Ectodermal cell (in vitro differentiated cells): ENCODE results near the gene TECPR1.

Experiments
- H3K27ac ChIP-seq: 2 replicates; pipeline ENCODE4 v1.7.0; 2013; ENCODE audit warnings: mild to moderate bottlenecking, low read depth, low read length; ENCODE audit not compliant: insufficient read depth, poor library complexity, severe bottlenecking
- H3K27me3 ChIP-seq: 2 replicates; pipeline ENCODE4 v1.7.0; 2013; ENCODE audit warnings: mild to moderate bottlenecking, low read length; ENCODE audit not compliant: insufficient read depth, control insufficient read depth, poor library complexity, severe bottlenecking
- H3K36me3 ChIP-seq: one replicate; pipeline ENCODE4 v1.7.0; 2013; ENCODE audit warnings: low read length; ENCODE audit not compliant: control insufficient read depth, insufficient read depth
- H3K4me1 ChIP-seq: one replicate; pipeline ENCODE4 v1.7.0; 2013; ENCODE audit warnings: low read length; ENCODE audit not compliant: control insufficient read depth, insufficient read depth
- H3K4me3 ChIP-seq: 2 replicates; pipeline ENCODE4 v1.7.0; 2013; ENCODE audit warnings: low read depth, low read length, control low read depth; ENCODE audit not compliant: insufficient read depth
- H3K9me3 ChIP-seq: 2 replicates; pipeline ENCODE4 v1.7.0; 2013; ENCODE audit warnings: mild to moderate bottlenecking, low read length, moderate library complexity; ENCODE audit not compliant: control insufficient read depth
- WGBS, 2 experiments: methylation state at CpG; one replicate each; pipeline ENCODE4 v1.1.7; 2013; ENCODE audit warnings: missing lambda C conversion rate in 2 of 2; 5-methylcytosine and 5-hydroxymethylcytosine counted together

Gene TECPR1

DNA sequence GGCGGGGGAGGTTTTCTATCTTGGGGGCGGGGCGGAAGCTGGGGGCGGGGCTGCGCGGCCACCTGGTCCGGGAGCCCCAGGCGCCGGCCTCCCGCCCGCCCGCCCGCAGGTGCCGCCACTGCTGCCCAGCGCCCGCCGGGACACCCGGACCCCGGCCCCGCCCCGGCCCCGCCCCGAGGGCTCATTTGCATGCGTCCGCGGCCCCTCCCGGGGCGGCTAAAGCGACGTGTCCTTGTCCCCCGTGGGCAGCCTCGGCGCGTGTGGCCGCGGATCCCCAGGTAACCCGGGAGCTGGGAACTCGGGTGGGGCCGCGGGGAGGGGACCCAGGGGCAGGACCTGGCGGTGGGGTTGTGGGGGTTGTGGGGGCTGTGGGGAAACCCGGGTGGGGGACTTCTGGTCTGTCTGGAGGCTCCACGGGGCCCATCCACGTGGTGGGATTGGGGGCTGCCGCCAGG is 40.8 kb downstream of the TECPR1 start, which contains the start of gene BHLHA15:
TSS of gene BHLHA15 (plus strand) at position 219 of the 455 bp plus-strand sequence. CDS start 871 bp downstream, outside the sequence.
- Histone ChIP-seq H3K36me3 (no peaks in the 10 kb centered on the region), H3K9me3 (no peaks in the 10 kb centered on the region), H3K27me3 (no peaks in the 10 kb centered on the region), H3K4me3 (peak within 1 kb of the TSS; percentile 4), H3K4me1 (peaks cover 5% of the 10 kb centered on the region), H3K27ac (no peak within 1 kb of the TSS)
- WGBS, 2 experiments, result 6% methylated on average over 44 to 45 of the region's 45 CpGs

- Histone ChIP-seq H3K27me3 (no peaks in the 10 kb centered on the region), H3K27ac (no peak overlapping the region), H3K4me1 (peaks cover 5% of the 10 kb centered on the region), H3K4me3 (peak overlapping the region; percentile 4), H3K9me3 (no peaks in the 10 kb centered on the region), H3K36me3 (no peaks in the 10 kb centered on the region)
- WGBS, 2 experiments, result 4 to 6% methylated on average over 34 to 39 of the region's 49 CpGs
These were observed 41.4 kb downstream of the TECPR1 start for GRCh38 chr7:98210513-98211220.

DNA sequence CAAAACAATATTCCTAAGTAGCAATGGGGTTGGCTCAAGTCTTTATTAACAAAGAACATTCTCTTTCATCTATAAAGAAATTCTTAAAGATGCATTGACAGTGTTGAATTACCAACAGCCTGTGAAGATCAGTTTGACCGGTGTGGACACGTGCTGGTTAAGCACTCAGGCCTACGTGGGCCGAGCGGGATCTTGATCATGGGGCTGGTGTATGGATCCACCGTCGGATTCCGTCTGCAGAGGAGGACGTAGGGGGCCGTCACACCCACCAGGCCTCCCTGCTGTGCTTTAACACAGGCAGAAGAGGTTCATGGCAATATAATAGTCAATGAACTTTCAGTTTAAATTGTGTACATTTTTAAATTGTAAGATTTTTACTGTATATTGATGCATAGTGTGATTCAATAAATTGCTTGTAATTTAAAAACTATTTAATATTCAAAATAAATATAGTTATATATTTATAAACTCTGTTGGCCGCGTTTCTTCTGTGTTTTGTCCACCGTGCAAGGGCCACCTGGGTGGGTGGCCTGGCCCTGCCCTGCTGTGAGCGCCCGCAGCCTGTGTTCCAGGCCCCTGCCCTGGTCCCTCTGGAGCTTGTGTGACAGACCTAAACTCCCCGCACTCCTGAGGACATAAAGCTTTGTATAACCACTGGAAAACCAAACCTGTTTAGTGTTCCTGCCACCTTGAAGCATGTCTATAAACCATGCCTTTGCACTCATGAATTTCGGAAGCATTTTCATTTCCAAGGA is 42.7 kb downstream of the TECPR1 start:
- Histone ChIP-seq H3K36me3 (no peaks in the 10 kb centered on the region), H3K4me3 (no peak overlapping the region), H3K9me3 (no peaks in the 10 kb centered on the region), H3K27ac (no peak overlapping the region), H3K27me3 (no peaks in the 10 kb centered on the region), H3K4me1 (peaks cover 5% of the 10 kb centered on the region)
- 90 to 96% methylated on average over 17 of the region's 17 CpGs for WGBS, 2 experiments

DNA sequence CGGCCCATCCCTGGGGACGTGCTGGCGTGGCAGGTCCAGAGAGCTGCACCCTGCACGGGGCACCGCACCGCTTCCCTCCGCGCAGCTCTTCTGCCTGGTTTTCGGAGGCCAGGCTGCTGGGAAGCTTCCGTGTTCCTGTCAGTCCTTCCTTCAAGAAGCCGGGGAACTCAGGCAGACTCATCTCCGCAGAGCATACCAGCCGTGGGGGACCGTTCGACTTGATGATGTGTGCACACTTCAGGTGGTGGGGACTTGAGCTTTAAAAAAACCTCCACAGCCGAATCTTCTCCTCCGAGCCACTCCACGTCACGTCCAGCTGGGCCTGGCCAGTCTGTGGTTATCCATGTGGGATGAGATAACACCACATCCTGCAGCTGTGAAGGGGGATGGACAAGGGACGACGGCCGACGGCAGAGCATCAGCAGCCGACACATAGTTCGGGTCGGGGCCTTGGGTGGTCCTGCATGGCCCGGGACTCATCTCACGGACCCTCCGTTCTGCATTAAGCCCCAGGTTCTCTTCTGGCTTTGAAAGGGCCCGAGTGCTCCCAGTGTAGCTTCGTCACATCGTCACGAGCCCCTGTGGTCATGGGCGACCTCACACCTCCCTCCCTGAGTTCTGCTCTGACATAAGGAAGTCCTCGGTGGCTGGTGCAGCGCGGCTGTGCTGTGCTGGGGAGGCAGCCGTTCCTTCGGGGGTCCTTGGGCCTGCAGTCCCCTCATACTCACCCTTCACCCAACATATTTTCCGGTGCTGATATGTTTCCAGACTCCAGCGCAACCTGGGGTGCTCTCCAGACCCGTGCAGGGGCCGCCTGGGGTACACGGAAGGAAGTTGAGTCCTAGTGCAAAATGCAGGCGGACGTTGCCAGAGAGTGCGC is 45.3 kb downstream of the TECPR1 start:
- Histone ChIP-seq H3K36me3 (no peaks in the 10 kb centered on the region), H3K4me3 (no peak overlapping the region), H3K9me3 (no peaks in the 10 kb centered on the region), H3K27ac (no peak overlapping the region), H3K4me1 (peaks cover 3% of the 10 kb centered on the region), H3K27me3 (no peaks in the 10 kb centered on the region)
- 95 to 96% methylated on average over 47 of the region's 47 CpGs for WGBS, 2 experiments

GRCh38 chr7:98205162-98205845 is 46.7 kb downstream of the TECPR1 start:
- no peak overlapping the region for H3K4me3 ChIP-seq
- H3K36me3 ChIP-seq, result no peaks in the 10 kb centered on the region
- no peaks in the 10 kb centered on the region for H3K9me3 ChIP-seq
- no peak overlapping the region for H3K27ac ChIP-seq
- H3K27me3 ChIP-seq, result no peaks in the 10 kb centered on the region
- H3K4me1 ChIP-seq, result no peaks in the 10 kb centered on the region
- 96% methylated on average over 47 of the region's 47 CpGs for WGBS, 2 experiments

DNA sequence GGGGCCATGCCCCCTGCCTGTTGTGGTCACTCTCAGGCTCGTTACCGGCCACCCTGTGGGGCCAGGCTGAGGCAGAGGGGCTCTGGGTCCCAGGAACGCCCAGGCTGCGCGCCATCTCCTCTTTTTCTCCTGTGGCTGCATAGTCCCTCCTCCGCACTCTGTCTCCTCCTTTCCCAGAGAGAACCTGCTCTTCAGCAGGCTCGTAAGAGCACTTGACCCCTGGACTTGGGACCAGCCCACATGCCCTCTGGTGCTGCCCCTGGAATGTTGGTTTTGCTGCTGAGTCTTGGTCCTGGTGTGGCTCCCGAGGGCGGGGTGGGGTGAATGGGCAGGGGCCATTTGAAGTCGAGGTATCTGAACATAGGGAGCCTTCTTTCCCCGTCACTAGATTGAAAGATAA is 47.4 kb downstream of the TECPR1 start:
- Histone ChIP-seq H3K36me3 (no peaks in the 10 kb centered on the region), H3K4me3 (no peak overlapping the region), H3K27ac (no peak overlapping the region), H3K27me3 (no peaks in the 10 kb centered on the region), H3K4me1 (no peaks in the 10 kb centered on the region), H3K9me3 (no peaks in the 10 kb centered on the region)
- WGBS, 2 experiments, result 94 to 96% methylated on average over 11 of the region's 11 CpGs

DNA sequence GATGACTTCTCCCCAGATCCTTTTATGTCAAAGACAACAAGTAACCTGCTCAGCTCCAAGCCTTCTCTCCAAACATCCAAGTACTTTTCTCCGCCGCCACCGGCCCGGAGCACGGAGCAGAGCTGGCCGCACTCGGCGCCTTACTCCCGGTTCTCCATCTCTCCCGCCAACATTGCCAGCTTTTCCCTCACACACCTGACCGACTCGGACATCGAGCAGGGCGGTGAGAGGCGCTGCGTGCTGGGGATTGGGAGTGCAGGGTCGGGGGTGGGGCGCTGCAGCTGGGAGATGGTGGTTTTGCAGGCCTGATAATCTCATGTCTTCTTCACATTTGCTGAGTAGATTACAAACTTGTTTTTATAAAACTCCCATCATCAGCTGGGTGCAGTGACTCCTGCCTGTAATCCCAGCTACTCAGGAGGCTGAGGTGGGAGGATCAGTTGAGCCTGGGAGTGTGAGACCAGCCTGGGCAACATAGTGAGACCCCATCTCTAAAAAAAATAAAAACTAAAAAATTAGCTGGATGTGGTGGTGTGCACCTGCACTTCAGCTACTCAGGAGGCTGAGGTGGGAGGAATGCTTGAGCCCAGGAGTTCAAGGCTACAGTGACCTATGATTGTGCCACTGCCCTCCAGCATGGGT is 47.9 kb downstream of the TECPR1 start:
- no peaks in the 10 kb centered on the region for H3K4me1 ChIP-seq
- H3K36me3 ChIP-seq, result no peaks in the 10 kb centered on the region

DNA sequence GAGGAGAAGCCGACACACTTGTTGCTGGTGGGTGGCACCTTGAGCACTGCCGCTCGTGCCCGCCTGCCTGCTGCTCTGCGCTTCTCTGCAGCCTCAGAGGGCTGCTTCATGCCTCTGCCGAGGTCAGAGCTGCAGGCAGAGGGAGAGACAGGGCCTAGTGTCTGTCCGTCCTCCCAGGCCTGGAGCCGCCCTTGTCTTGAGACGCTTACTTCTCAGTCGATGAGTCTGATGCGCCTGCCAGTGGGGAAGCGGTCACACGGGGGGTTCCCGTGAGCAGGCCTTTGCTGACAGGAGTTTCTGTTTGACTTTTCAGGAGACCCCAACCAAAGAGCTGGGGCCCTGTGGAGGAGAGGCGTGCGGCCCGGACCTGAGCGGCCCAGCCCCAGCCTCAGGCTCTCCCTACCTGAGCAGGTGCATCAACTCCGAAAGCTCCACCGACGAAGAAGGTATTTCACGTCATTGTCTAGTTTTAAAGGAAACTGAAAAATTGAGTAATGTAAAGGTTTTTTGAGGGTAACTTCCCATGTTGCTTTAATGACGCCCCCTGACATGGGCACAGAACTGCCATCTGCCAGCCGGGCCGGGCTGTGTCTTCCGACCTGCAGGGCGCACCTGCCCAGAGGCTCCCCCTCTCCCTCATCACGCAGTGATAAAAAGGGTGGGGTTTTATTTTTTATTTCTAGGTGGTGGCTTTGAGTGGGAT is 48.6 kb downstream of the TECPR1 start:
- no peaks in the 10 kb centered on the region for H3K36me3 ChIP-seq
- WGBS, 2 experiments, result 96% methylated on average over 27 of the region's 28 CpGs

More for the DNA sequence above, 47.9 kb downstream of the TECPR1 start:
- 94 to 95% methylated on average over 18 of the region's 18 CpGs for WGBS, 2 experiments
- H3K9me3 ChIP-seq, result no peaks in the 10 kb centered on the region
- H3K27me3 ChIP-seq, result no peaks in the 10 kb centered on the region
- H3K4me3 ChIP-seq, result no peak overlapping the region
- no peak overlapping the region for H3K27ac ChIP-seq

More for the DNA sequence above, 48.6 kb downstream of the TECPR1 start:
- no peaks in the 10 kb centered on the region for H3K27me3 ChIP-seq
- no peak overlapping the region for H3K4me3 ChIP-seq
- no peaks in the 10 kb centered on the region for H3K9me3 ChIP-seq
- H3K27ac ChIP-seq, result no peak overlapping the region
- no peaks in the 10 kb centered on the region for H3K4me1 ChIP-seq
